ENCODE results near the gene TUFT1.
"Not testable (repeated sequence)": the region's sequence is repeated elsewhere in the genome, so short reads cannot be mapped to it uniquely, and the experiment has no call there.

The TUFT1 gene

DNA sequence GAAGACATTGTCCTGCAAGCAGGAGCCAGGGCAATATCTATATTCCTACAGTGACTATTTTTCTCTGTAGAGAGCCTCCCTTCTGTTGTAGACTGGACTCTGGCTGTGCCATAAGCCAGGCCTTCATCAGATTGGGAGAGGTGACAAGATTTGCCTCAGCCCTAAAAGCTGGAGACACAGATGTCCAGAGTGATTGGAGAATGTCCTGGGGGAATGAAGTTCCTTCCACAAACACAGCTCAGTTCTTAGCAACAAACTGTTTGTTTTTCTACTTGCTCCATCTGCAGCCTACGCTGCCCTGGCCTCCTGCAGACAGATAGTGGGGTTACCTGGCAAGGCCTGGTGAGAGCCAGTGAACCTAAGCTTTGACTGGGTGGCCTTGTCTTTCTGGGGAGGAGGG, 41.8 kb downstream of the TUFT1 start:
- no peak for DNase-seq

DNA sequence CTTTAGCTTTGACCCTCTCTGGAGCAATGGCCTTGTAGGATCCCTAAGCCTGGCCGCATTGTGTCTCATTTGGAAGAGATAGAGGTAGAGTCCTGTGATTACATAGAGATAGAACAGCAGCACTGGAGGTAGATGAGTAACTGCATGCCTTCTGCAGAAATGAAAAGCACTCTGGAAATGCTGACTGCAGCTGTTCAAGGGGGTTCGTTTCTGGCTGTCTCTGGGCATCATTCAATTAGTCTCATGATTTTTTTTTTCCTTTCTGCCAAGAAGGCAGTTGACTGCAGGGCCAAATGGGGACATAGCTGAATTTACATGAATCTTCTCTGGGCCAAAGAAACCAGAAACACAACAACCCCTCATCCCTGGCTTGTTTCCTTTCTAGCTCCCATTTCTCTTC, 43.7 kb downstream of the TUFT1 start:
- DNase-seq = no peak

DNA sequence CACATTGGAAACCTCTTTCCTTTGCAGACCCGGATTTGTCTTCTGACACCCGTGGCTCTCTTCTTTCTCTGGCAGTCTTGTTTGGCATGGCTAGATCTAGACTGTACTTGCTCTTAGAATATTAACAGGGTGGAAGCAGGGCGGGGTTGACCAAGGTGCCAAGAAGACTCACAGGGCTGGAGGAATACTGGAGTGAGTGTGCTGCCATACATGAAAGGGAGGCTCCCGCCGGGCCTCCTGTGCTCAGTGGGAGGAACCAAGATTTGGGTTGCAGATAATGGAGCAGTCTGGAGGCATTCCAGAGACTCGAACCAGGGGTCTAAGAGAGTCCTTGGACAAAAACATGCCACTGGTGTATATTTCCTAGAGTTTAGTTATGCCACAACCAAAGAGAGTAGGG, 44.2 kb downstream of the TUFT1 start:
- DNase-seq = no peak

DNA sequence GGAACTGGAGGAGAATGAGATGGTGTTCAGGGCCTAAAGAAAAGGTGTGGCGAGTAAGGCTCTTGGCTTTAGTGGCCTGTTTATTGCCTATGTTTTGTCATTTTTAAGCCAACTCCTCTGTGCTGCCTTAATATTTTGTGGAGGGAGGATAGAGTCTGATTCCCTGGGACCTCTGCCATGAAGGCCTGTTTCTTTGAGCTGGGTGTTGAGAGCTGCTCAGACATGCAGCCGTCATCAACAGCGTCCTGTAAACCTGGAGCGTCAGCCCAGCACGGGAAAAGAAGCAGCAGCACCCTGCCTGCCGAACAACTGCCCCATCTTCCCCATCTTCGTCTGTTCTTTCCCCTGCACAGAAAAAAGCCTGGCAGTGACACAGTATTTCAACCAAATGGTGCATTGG, 44.7 kb downstream of the TUFT1 start:
- no peak for DNase-seq

DNA sequence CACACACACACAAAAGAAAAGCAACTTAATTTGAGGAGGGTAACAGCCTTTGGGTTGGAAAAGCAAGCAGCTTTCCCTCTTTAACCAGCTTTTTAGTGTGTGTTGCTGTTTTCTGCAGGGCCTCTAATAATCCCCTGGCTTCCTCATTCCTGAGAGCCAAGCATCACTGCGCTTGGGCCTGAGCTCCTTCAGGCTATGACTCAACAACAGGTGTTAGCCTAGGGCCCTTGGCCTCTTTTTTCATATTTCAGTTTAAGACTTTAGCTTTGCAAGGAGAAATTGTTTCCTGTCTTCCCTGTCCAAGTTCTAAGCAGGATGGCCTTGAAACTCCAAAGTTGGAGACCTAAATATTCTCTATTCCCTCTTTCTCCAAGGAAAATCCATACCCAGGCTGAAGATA, 45.5 kb downstream of the TUFT1 start:
- DNase-seq = no peak

DNA sequence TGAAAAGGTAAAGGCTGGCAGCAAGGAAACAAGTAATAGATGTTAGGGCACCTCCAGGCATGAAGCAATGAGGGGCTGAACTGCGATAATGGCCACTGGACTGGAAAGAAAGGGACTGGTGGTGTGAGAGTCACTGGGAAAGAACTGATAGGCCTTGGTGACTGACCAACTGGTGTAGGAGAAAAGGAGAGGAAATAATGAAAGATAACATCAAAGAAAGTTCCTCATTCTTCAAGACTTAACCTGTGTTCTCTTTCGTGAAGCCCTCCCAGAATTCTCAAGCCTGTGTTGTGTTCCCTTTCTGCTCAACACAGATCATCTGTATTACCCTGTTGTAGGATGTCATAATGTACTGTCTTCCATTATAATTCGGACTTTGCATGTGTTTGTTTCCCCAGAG, 50.9 kb downstream of the TUFT1 start:
- DNase-seq = no peak

DNA sequence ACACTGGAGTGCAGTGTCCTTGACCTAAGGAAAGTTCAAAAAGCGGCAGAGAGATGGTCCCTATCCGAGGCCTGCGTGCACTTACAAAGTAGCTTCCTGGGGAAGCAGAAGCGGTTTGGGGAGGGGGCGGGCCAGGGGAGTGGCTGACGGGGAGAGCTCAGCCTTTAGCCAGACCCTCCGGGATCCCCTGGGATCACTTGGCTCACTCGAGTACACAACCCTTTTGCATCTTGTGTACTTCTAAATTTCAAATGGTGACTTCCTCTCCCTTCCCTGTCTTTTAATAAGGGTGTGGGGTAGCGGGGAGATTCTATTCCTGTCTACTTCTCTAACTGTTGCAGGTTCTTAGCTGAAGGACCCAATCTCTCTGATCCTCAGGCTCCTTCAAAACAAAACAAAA, 53.6 kb downstream of the TUFT1 start:
- DNase-seq = no peak

DNA sequence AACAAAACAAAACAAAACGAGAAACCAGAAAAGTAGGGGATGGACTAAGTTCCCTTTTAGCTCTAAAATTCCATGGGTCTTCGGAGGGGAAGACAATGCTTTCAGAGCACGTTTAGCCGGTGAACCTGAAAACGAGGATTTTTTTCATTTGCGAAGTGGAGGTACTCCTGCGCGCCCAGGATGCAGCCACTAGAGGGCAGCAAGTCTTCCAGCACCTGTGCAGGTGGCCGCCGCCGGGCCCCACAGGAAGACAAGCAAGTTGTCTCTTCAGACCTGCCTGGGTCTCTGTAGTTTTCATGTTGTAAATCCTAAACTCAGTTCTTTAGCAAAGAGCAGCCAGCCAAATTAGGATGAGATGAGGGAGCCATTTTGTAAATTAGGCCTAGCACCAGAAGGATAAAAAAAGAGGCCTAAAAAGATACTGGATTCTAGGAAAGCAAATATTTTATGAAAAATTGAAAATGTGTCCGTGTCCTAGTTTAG, 54.1 kb downstream of the TUFT1 start:
- DNase-seq = peak; percentile 91

DNA sequence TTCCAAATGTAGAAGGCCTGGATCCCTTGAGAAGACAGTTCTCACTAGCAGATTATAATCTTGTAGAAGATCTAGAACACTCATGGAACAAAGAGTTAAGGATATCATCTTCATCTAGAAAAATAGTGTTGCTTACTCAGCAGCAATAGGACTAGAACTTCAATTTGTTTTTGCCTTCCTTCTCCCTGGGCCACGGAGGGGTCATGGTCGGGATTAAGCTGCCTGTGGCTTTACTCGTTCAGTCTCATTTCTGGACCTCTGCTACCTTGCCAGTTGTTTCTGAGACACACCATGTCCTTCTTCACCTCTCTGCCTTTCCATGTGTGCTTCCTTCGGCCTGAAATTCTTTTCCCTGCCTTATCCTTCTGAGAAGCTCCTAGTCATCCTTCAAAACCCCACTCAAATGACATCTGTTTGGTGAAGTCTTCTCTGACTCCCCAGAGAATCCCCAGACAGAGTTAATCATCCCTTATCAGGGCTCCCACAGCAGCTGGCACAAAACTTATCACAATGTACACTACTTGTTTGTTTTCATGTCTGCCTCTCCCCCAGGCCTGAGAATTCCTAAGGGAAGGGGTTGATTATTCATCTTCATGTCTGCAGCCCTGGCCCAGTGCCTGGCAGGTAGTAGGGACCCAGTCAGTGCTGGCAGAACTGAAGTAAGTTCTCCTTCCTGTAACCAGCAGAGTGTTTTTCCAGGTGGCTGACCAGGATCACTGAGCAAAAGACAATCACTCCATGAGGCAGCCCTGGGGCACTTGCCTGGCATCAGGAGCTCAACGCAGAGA, 56.3 kb downstream of the TUFT1 start:
- DNase-seq = no peak

DNA sequence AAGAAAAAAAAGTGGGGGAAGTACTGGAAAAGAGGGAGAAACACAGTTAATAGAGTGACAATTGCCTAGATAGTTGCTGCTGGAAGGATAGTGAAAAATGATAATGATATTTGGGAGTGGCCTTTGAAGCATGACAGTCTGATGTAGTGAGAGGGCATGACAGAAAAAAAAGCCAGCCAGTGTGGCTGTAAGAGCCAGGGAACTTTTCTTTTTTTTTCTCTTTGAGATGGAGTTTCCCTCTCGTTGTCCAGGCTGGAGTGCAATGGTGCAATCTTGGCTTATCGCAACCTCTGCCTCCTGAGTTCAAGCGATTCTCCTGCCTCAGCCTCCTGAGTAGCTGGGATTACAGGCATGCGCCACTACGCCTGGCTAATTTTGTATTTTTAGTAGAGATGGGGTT, 62.4 kb downstream of the TUFT1 start:
- not testable (repeated sequence) for DNase-seq

DNA sequence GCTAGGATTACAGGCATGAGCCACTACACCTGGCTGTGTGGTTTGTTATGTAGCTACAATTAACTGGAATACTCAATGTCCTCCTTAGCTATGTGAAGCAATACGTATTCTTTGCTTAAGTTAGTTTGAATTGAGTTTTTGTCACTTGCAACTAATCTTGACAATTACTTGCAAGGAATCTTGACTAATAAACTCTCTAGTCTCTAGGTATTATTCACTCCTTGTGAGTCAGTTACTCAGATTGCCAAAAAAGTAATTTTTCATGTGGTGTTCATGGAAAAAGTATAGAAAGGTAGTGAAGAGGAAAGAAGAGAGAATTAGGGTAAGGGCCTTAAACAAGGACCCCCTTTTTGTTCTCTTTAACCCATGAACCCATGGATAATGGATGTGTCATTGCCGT, 64.2 kb downstream of the TUFT1 start:
- DNase-seq = no peak

DNA sequence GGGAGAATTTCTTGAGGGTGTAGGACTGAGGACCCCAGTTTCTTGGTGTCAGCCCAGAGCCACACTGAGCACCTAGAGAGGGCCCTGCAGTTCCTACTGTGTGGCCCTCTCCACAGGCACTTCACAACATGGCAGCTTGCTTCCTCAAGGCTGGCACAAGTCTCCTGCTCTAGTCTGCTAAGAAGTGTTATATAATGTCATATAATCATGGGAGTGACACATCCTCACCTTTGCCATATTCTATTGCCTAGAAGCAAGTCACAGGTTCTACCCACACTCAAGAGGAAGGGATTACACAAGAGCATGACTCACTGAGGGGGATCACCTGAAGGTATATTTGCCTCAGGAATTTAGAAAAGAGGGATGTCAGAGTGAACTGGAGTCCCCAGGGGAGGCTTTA, 66.3 kb downstream of the TUFT1 start:
- DNase-seq = no peak

DNA sequence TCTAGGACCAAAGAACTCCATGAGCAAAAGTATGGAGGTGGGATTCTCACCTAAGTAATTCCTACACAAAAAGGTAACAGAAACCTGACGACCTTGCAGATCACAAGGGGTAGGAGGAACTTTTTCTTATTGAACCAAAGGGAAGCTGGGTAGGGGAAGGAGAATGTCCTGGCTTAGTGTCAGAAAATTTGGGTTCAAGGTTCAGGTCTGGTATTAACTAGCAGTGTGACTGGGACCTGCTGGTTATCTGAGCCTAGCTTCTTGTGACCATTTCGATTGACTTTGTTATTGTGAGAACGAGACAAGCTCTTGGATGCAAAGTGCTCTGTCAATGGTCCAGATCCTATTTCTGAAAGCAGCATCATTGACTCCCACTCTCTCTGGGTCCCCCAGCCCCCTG, 66.7 kb downstream of the TUFT1 start:
- DNase-seq = no peak

DNA sequence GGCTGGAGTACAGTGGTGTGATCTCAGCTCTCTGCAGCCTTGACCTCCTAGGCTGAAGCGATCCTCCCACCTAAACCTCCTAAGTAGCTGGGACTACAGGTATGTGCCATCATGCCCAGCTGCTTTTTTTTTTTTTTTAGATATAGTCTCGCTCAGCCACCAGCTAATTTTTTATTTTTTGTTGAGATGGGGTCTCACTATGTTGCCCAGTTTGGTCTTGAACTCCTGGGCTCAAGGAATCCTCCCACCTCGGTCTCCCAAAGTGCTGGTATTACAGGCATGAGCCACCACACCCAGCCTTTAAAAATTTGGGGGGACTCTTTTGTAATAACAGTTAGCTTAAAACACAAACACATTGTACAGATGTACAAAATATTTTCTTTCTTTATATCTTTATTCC, 70.0 kb downstream of the TUFT1 start:
- DNase-seq = no peak

DNA sequence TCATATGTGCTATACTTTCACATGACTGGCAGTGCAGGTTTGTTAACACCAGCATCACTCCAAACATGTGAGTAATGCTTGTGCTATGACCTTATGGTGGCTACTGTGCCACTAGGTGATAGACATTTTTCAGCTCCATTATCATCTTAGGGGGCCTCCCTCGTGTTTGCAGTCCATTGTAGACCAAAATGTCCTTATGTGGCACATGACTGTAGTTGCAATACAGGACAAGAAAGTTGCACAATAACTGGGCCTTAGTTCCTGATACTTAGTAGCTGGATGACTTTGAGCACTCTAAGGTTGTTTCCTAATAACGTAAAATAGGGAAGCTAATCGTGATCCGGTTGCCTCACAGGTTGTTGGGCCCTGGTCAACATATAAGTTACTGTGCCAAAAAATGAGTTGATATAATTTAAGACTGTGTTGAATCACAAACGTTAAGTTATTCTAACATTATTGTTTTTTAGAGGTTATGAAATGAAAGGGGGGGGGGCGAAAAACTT, 71.2 kb downstream of the TUFT1 start:
- peak; percentile 5 for DNase-seq

DNA sequence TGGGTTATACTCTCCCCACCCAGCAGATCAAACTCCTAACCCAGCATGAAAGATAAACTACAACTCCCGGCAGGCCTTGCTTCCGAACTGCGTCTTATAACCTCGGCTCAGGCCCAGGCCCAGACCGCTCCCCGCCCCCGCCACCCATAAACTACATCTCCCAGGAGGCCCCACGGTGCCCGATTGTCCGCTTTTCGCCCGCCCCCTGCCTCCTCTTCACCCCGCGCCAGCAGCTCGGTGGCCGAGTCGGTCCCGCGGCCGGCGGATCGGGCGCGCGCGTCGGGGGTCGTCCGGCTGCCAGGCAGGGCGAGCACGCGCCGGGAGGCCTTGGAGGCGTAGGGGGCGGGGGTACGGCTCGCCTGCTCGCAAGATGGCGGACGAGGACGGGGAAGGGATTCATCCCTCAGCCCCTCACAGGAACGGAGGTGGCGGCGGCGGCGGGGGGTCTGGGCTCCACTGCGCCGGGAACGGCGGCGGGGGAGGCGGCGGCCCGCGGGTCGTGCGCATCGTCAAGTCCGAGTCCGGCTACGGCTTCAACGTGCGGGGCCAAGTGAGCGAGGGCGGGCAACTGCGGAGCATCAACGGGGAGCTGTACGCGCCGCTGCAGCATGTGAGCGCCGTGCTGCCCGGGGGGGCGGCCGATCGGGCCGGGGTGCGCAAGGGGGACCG, 71.9 kb downstream of the TUFT1 start, which contains the start of gene SNX27:
Gene SNX27, plus strand, starts transcription at position 219 of the 669 bp plus-strand sequence. Its CDS starts 152 bp downstream, at position 371.
- peak; percentile 90 for DNase-seq

DNA sequence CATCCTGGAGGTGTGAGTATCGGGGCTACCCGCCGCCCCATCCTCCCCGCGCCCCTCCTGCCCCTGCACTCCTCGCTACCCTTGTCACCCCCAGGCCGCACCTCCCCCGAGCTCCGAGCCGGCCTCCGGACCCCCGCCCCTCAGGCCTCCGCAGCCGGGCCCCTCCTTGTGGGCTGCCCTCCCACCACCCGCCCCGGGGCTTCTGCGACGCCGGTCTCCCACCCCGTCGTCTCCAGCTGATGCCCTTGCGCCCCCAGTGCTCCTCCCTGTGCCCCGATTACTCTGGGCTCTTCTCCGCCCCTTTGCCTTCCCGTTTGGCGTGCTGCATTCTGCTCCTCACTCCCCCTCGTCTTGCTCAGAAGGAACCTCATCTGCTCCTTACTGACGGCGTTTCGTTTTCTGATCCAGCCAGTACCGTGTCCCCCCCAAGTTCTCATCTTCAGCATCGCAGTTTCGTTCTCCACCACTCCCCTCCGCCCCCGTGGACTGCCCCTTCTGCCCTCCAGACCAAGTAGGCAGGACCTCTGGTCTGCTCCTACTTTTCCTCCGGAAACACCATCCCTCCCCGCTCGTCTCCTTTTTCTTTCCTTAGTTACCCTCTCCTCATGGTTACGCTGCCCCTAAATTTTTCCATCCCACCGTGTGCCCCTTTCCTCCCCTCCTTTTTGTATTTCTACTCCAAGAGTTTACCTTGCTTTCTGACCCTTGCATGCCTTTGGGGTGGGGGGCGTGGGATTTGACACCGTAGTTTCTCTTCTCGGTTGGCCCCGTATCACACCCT, 72.6 kb downstream of the TUFT1 start:
- peak; percentile 35 for DNase-seq

DNA sequence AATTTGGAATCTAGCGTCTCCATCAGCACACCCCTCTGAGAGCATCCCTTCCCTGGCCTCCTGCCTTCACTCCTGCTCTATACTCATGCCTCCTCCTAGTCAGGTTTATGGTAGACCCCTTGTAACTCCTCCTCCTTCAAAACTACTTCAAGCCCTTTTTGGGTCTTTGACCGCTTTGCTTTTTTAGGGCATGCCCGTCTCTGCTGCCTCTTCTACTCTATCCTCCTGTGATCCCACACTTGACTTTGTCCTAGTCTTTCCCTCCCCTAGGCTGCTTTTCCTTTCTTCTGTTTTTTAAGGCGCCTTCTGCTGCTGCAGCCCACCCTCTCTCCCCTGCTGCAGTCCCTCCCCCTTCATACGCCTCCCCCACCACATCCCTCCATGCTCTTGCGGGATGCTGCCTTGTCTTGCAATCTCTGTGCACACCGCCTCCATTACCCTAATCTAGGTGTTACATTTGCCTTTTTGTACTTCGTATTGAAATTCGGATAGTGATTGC, 73.2 kb downstream of the TUFT1 start:
- no peak for DNase-seq

DNA sequence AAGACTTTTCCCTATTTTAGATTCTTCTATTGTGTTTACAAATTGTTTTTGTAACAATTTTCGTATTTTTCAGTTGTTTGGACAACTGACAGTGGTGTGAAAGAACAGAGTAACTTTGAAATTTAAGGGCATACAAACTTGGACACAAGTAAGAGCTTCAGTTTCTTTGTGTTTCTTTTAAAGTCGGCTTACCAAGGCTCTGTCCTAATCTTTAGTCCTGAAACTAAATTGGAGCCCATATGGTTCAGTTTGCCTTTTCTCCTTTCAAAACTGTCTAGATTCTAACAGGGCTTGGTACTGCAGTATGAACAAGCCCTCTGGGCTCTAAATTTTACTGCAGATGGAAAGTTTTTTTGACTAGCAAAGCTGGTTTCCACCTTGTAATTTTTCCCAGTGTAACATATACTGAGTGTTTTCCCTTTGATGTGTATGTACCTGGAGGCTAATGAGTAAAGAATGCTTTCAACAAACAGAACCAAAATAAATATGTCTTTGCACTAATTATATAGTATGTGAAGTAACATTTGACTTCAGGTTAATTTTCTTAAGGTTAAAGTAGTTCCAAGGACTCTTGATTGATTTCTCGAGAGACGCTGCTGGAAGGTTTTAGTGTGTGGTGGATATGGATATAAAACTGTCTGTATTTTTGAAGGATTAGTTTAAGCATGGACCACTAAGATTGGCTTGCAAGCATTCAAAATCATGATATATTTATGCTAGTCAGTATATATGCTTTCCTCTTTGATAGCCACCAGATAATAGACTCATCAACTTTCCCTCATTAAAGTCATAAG, 75.8 kb downstream of the TUFT1 start:
- no peak for DNase-seq

DNA sequence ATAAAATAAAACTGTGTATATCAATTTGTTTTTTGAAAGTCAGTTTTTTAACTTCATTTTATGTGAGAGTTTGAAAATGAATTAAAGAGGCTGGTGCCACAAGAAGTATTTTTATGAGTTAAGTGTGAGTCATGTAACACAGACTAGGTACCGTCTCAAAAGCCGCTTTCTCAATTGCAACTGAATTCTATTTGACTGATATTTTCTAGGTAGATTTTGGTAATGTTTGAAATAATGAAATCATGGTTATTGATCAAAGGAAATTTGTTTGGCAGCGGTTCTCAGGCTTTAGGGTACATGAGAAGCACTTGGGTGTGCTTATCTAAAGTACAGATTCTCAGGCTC, 76.4 kb downstream of the TUFT1 start:
- no peak for DNase-seq

DNA sequence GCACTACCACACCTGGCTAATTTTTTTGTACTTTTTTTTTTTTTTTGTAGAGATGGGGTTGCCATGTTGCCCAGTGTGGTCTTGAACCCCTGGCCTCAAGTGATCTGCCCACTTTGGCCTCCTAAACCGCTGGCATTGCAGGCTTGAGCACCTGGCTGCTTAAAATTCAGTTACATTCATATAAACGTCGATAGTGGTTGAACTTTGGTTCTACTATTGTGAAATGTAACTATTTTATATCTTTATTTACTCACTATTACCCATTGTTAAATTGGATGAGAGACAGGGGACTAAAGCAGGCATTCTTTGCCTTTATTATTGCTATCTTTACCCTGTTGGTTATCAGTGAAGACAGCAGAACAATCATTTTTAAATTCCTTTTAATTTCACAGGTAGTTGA, 77.9 kb downstream of the TUFT1 start:
- no peak for DNase-seq

DNA sequence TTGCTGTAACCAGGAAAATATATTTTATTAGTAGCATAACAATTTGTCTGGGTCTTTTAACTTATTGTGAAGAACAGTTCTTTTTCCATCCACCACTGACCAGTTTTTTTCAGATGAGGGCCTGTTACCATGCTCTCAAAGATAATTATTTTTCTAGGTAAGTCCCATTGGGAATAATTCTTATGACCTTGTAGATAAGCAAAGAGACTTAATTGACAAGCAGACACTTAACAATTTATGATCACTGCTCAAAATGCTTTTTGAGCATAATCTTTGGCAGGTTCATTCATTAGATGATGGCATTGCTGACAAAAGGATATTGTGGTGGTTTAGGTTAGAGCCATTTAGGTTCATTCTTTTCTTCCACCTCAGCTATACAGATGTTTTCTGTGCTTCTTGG, 78.4 kb downstream of the TUFT1 start:
- no peak for DNase-seq

DNA sequence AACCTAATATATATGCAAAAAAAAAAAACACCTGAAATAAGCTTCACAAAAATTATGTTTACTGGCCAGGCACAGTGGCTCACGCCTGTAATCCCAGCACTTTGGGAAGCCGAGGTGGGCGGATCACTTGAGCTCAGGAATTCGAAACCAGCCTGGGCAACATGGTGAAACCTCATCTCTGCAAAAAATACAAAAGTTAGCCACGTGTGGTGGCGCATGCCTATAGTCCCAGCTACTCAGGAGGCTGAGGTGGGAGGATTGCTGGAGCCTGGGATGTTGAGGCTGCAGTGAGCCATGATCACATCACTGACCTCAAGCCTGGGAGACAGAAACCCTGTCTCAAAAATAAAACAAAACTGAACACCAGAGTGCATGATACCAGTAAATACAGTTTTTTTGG, 78.9 kb downstream of the TUFT1 start:
- not testable (repeated sequence) for DNase-seq
